ENCODE data around the gene CNBD2.
A peak's percentile ranks its signal among the peaks of the same experiment; 100 is the strongest.
"Not testable (repeated sequence)": the region's sequence is repeated elsewhere in the genome, so short reads cannot be mapped to it uniquely, and the experiment has no call there.

CNBD2 gene

DNA sequence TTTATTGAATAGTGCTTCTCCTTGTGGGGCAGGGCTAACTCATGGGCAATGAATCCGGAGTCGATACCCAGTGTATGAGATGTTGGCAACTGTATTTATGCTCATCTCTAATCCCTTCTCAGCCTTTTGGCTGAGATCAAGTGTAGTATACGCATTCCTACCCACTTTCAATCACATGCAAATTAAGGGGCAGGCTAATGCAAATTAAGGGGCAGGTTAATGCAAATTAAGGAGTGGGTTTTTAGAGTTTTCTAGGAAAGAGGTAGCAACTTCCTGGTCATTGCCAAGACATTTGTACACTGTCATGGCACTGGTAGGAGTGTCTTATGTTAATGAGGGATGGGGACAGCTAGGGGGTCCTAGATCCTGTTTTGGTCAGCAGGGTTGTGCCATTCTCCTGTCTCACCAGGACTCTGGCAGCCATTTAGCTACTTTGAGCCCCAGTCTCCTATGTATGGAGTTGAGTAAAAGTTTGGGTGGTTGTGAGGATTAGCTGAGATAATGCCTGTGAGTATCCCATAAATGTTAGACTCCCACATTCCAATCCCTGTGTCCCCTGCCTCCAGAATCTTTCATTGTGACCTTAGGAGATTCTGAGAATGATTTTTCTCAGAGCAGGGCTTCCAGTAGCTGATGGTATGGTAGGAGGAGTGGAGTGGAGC is at the start of gene CNBD2:
Gene CNBD2, plus strand, starts transcription at position 612 of the 662 bp plus-strand sequence. CDS start 173 bp downstream, outside the sequence.
- no peak for DNase-seq

DNA sequence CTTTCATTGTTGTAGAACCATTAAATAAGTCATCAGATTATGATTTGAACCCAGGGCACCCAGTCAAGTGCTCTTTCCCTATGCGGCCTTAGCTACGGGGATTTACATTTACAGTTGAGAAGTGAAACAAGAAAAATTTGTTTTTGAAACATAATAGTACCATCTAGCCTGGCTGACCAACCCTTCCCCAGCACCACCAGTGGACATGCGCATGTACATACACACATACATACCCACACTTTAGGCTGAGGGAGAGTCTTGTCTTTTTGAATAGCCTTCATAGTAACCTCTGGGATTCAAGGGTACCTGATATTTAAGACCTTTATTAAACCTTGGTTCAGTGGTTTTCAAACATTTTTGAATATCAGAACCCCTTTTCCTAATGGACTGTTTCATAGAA is 47.9 kb upstream of the CNBD2 start:
- no peak for DNase-seq

DNA sequence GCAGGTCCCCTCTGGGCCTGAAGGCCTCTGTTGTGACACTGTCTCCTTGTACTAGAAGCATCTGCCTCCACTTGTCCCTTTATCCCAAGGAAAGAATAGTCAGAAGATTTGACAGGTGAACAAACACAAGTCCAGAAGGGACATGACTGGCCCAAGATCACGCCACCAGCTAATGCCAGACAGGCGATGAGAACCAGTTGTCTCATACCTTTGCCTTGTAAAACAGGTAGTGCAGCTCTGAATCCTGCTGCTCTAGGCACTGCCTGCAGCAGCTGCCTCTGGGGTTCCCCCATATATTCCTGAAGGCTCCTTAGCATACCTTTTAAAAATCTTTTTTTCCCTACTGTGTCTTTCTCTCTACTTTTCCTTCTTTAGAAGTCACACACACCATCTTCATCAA is 39.1 kb upstream of the CNBD2 start:
- no peak for DNase-seq

DNA sequence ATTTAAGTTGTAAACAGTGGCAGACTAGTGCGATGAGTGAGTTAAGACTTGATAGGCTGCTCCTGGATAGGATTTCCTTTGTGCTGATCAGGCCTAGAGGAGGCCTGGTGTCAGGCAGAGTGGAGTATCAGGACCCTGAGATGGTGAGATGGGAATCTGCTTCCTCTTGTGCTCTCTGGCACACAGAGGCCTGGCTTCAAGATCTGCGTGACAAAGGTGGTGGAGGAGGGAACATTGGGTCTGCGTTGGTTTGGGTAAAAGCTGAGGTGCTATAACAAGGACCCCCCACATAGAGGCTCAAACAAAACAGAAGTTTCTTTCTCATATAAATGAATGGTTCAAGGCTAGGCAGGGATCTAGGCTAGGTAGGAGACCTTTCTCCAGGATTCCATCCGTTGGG is 34.3 kb upstream of the CNBD2 start:
- no peak for DNase-seq

DNA sequence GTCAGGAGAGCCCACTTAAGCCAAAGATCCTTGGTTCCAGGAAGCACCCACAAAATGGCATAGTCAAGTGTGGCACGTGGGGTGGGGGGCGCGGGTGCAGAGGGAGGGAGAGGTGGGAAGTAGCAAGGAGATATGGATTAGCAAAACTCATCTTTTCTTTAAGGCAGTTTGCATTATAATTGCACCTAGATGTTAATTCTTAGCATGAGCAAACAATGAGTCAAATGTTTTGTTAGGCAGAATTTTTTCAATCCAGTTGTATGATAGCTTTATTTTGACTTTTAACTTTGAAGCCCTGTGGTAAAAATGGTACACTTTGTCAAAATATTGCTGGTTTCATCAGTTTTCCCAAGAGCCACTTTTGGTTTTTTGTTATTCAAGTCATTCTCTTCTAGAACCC is 29.1 kb upstream of the CNBD2 start:
- DNase-seq, result no peak

DNA sequence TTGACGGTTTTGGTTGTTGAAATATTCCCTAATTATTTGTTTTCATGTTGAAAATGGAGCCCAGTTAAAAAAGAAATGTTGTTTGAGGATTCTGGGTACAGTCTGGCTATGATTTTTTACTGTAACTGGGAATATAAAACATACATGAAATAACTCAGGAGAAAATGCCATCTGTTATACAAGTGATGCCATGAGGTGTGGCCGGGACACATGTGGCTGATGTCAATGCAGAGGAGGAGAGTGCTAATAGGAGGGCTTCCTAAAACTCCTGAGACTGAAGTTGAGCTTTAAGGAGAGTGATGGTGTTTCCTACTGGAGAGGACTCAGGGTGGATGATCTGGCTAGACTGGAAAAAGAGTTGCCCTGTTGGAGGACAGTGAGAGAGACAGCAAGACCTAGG is 26.8 kb upstream of the CNBD2 start:
- DNase-seq, result no peak

DNA sequence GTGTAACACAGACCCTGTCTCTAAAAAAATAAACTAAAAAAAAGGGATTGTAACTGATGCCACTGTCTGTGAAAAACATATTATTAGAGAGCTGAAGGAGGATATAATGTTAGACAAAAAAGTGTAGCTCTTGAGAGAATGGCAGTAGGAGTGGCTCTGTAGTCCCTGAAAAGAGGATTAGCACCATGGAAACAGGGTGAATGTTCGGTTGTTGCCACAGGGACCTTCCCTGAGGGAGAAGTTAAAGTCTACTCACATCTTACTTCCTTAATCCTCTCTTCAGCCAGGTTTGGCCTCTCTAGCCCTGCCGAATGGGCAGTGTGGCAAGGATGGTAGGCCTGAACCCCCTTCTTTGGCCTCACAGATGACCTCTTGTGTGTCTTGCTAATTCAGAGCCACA is 26.1 kb upstream of the CNBD2 start:
- DNase-seq, result no peak

- peak; percentile 59 to 73 for DNase-seq
Measured at GRCh38 chr20:35947489-35947888, 20.9 kb upstream of the CNBD2 start.

DNA sequence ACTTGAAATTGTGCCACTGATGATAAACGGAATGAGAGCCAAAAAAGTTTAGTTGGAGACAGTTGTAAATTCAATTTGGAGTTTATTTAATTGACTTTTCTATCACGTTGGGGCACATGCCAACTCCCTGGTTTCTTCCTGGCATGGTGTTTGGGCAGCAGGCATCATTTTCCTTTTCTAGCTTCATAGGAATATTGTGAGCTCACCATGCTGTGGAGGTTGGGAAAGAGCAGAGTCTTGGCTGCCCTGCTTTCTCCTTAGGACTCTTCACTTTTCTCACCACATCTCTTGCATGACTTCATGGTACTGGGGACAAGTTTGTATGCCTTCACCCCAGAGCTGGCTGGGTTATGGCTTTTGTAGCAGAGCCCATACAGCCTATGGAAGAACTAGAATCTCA is 20.5 kb upstream of the CNBD2 start:
- no peak for DNase-seq

DNA sequence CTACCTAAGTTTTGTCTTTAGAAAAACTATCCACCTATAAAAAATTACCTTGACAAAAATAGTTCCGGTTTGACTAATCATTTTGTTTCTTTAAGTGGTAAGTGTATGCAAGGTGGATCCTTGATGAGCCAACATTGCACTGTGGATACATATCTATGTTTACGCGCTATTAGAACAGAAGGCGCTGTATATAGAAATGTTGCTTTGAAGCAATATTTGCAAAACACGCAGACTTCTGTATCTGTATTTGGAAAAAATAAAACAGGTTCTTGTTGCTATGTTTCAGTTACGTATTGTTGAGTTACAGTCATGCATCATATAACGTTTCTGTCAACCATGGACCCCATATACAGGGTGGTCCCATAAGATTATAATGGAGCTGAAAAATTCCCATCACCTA is 18.3 kb upstream of the CNBD2 start:
- no peak for DNase-seq

GRCh38 chr20:35952080-35952479 is 16.3 kb upstream of the CNBD2 start:
- DNase-seq, result not testable (repeated sequence)

DNA sequence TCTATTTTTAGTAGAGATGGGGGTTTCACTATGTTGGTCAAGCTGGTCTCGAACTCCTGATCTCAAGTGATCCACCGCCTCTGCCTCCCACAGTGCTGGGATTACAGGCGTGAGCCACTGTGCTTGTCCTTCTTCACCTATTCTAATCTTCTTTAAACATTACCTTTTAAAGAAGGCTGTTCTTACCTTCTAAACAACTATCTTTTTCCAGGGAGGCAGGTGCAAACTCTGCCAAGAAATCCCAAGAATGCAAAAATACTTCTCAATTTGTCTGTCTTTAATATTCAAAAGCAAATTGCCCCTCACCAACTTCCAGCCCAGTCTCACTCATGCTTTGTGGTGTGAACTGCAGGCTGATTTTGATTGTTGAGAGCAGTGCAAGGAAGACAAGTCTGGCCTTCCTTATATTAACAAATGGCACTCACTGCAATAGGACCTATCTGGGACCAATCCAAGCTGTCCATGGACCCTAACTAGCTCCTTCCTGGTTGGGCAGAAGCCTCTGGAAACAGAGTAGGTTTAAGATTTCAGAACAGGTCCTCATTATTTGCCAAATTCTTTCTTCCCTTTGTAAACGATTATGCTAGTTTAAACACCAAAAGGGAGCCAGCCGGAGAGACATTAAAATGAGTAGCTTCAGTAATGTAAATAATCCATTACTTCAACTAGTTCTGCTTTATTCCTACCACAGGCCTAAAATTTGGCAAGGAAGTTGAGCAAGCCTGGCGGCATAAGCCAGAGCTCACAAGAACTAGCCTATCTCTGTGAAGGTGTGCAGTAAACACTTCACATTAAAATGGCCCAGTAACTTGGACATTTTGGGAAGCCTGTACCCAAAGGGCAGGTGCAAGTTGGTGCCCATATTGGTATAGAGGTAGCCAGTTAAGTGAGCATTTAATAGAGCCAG is 15.7 kb upstream of the CNBD2 start:
- DNase-seq, result peak in 1 of 2 experiments; percentile 55

DNA sequence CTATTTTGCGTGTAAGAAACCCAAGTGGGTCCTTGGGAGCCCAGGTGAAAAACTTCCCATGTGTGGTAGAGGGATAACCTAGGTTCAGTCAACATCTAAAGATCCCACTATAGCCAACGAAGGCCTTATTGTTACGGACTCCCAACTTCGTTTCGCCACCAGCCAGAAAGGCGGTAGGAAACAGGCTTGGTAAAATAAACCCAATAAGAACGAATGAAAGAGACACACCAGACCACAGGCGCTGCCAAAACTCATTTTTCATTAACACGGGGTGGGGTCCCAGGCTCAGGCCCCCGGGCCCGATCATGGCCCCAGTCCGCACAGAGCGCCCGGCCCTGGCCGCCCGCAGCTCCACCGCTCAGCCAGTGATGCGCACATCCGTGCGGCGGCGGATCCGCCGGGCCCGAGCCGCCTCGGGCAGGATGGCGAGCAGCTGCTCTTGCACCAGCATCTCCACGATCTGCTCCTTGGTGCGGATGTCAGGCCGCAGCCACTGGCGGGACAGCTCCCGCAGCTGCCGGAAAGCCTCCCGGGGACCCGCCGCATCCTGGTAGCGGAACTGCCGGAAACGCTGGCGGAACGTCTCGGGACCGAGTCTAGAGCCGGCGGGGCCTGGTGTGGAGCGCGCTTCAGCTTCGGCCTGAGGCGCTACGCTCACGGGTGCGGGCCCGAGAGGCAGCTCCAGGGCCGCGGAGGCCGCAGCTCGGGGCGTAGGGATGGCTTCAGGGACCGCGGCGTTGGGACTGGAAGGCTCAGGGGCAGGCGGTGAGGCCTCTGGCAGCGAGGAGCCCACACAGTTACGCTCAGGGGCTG is 14.8 kb upstream of the CNBD2 start:
- DNase-seq, result peak; percentile 76 to 78

DNA sequence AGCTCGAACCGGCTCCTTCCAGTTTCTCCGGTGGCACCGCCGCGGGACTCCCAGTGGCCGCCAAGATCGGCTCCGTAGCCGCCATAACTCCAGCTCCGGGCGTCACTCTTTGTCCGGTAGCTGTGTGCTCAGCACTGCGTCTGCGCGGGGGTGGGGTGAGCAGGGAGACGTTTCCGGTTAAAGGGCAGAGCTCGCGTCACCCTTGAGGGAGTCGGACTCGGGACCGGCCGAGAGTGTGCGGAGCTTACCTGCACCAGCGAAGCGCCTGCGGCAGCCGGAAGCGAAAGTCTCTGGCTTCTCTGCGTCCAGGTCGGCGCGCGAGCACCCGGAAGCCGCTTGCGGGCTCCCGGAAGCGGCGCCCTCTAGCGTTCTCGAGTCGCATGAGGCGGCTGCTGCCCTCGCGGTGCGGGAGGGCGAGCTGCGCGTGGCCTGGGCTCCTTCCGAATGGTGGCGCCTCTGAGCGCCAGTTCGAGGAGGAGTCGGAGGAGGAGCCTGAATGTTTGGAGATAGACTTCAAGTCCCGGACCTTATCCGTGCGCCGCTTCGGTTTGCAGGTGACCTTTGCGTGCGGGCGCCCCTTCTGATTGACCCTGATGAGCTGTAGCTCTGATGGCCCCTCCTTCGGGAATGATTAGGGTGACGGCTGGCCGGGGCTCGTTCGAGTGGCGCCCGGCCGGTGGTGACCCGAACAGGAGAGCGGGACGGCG is 14.0 kb upstream of the CNBD2 start, which contains the start of gene SCAND1:
Gene SCAND1, minus strand, starts transcription at position 303 of the 707 bp plus-strand sequence. Its CDS starts 218 bp downstream, at position 85.
- DNase-seq, result peak; percentile 100

DNA sequence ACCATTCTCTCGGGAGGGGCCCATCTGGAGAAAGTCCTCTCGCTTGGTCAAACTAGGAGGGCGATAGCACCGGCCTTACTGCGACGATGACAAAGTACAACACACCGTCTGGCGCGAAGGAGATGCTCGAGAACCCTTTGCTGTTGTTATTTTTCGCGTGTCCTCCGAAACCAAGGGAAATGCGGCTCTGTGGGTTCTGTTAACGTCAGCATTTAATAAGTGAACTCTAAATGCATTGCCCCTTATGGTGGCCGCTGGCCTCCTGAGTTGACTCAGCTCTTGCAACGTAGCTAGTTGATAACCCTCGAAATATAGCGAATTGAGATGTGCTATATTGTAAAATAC is 13.5 kb upstream of the CNBD2 start:
- peak; percentile 86 to 87 for DNase-seq

DNA sequence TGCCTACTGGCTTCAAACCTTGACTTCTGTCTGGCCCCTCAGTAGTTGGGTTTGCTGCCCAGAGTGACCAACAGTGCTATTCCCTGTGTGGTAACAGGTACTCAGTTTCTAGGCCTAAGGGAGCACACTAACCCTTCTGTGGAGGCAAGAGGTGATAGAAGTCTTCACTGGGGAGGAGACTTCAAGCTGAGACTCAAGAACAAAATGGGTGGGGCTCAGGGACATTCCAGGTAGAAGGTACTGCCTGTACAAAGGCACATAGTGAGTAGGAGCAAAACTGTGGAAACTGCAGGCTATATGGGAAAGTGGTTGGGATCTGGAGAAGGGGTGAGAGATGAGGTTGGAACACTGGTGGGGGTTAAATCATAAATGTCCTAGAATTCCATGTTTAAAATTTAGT is 11.8 kb upstream of the CNBD2 start:
- no peak for DNase-seq

DNA sequence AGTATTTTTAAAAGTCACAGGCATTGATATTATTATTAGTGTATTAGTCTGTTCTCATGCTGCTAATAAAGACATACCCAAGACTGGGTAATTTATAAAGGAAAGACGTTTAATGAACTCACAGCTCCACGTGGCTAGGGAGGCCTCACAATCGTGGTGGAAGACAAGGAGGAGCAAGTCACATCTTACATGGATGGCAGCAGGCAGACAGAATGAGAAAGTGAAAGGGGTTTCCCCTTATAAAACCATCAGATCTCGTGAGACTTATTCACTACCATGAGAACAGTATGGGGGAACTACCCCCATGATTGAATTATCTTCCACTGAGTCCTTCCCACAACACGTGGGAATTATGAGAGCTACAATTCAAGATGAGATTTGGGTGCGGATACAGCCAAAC is 9.1 kb upstream of the CNBD2 start:
- not testable (repeated sequence) for DNase-seq

DNA sequence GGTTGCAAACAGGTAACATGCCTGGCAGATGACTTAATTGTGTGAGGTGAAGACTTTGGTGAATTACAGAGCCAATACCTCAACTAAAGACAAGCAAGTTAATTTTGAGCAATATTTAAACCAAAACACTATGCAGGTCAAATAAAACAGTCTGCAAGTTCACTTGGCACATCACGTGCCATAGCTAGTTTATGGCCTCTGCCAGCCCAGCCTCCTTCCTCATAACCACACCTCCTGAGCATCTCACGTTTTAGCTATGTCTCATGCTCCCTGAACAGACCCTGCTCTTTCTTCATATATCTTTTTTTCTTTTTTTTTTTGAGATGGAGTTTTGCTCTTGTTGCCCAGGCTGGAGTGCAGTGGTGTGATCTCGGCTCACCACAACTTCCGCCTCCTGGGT is 4.5 kb upstream of the CNBD2 start:
- no peak for DNase-seq

DNA sequence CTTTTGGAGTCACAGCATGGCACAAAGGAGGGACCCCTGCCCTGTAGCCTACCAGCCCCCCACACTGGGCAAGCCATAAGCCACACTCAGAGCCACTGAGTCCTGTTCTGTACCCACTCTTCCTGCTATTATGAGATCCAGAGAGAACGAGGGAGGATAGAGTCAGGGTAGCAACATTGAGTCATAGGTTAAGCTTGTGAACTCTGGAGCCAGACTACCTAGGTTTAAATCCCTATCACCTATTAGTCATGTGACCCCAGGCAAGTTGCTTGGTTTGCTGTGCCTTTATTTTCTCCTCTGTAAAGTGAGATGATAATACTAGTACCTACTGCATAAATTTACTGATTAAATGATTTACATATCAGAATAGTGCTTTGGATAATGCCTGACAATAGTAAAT is 540 bp downstream of the CNBD2 start:
- DNase-seq, result no peak

GRCh38 chr20:35971981-35972380 is 3.6 kb downstream of the CNBD2 start:
- no peak for DNase-seq

DNA sequence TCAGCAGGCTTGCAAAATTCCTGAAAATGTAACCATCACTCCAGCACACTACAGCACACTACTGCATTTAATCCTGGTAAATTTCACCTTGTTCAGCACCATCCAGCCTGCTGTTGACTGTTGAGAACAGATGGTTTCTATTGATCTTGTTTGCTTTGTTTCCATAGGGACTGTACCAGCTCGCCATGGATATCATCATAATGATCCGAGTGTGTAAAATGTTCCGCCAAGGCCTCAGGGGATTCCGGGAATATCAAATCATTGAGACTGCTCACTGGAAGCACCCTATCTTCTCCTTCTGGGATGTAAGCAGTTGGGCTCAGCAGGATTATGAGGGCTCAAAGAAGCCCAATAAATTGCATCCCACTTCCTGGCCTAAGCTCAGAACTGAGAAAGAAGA is 4.1 kb downstream of the CNBD2 start:
- DNase-seq, result no peak

- DNase-seq, result no peak
Measured at GRCh38 chr20:35974256-35974655, 5.9 kb downstream of the CNBD2 start.
